K562 (cell line): ENCODE measurements around the gene PCNX4. TPM values are rescaled to one million over a fixed set of nuclear protein-coding genes. Genes with fewer than 3 reads are reported as not detected.

Source experiments
- CC2D1A ChIP-seq: fragments of 450-650 bp; IDR thresholded peaks from 2 replicates; pipeline ENCODE4 v1.6.1; 2017; ENCODE audit warnings: mild to moderate bottlenecking
- E2F1 ChIP-seq: sonication (generic); formaldehyde crosslinking; IDR thresholded peaks from 2 replicates; pipeline ENCODE4 v1.8.1; 2023; ENCODE audit warnings: mild to moderate bottlenecking, missing genetic modification reagents, moderate library complexity
- EGR1 ChIP-seq: fragments of 450-650 bp; conservative IDR thresholded peaks from 2 replicates; pipeline ENCODE4 v1.6.1; 2017; ENCODE audit warnings: mild to moderate bottlenecking
- GATAD2B ChIP-seq: fragments of 450-650 bp; IDR thresholded peaks from 2 replicates; pipeline ENCODE4 v1.6.1; 2017; ENCODE audit warnings: mild to moderate bottlenecking, borderline replicate concordance
- HBP1 ChIP-seq: fragments of 450-650 bp; formaldehyde crosslinking; IDR thresholded peaks from 2 replicates; pipeline ENCODE4 v1.4.0; 2022; ENCODE audit warnings: missing genetic modification characterization
- SMARCE1 ChIP-seq: fragments of 450-650 bp; IDR thresholded peaks from 2 replicates; pipeline ENCODE4 v1.7.1; 2016; ENCODE audit warnings: mild to moderate bottlenecking
- SREBF2 ChIP-seq: sonication (generic); formaldehyde crosslinking; IDR thresholded peaks from 2 replicates; pipeline ENCODE4 v1.4.0; 2020; ENCODE audit warnings: mild to moderate bottlenecking, missing genetic modification reagents
- TCF7L2 ChIP-seq: fragments of 150-350 bp; IDR thresholded peaks from 2 replicates; pipeline ENCODE4 v1.6.1; 2016; ENCODE audit warnings: low read depth, mild to moderate bottlenecking, low read length, moderate library complexity
- ZFP91 ChIP-seq: sonication (generic); formaldehyde crosslinking; IDR thresholded peaks from 2 replicates; pipeline ENCODE4 v1.8.0; 2022; ENCODE audit warnings: mild to moderate bottlenecking, missing genetic modification reagents
- ZNF184 ChIP-seq: sonication (generic); formaldehyde crosslinking; IDR thresholded peaks from 2 replicates; pipeline ENCODE4 v1.5.0; 2020; ENCODE audit warnings: missing genetic modification reagents
- ZNF354B ChIP-seq: fragments of 250-450 bp; sonication (Bioruptor Pico); IDR thresholded peaks from 2 replicates; pipeline ENCODE4 v1.4.0; 2020
- ZNF408 ChIP-seq: fragments of 250-450 bp; sonication (Bioruptor Pico); IDR thresholded peaks from 2 replicates; pipeline ENCODE4 v1.4.0; 2020; ENCODE audit warnings: low read depth, mild to moderate bottlenecking, moderate library complexity
- polyA plus RNA-seq, 8 experiments: library from polyadenylated mRNA; depleted of rRNA in 4 of 8; stranded (reverse) in 5 of 8; unstranded in 3 of 8; fragments of >200 nt; fragmentation: Nextera tagmentation in 2 of 8; fragmentation: Illumina TruSeq in 1 of 8; extraction: Ambion mirVana in 2 of 8; extraction: Trizol in 1 of 8; gene quantifications; 2 replicates each; pipeline versions ENCODE4 v1.2.1 to v1.2.3, GENCODE V29; 2011 to 2014; ENCODE audit warnings: inconsistent platforms in 1 of 8, missing spikeins in 1 of 8
- total RNA-seq, 7 experiments: library from RNA; depleted of rRNA in 6 of 7; stranded (reverse); fragments of >200 nt in 6 of 7; fragmentation: Illumina TruSeq in 2 of 7; extraction: Trizol in 2 of 7; gene quantifications; 2 replicates each; pipeline versions ENCODE4 v1.2.1 to v1.2.3, GENCODE V29; 2011 to 2021; ENCODE audit warnings: low replicate concordance in 1 of 7
- TF ChIP-seq, protein P1 (sequence below): fragments of 250-450 bp; sonication (Bioruptor Pico); IDR thresholded peaks from 2 replicates; pipeline ENCODE4 v1.5.0; 2021
- TF ChIP-seq, protein P2 (sequence below): fragments of 250-450 bp; sonication (Bioruptor Pico); IDR thresholded peaks from 2 replicates; pipeline ENCODE4 v1.8.0; 2022; ENCODE audit warnings: moderate library complexity, mild to moderate bottlenecking, inconsistent platforms
- TF ChIP-seq, protein P3 (sequence below), 2 experiments: fragments of 450-650 bp in 1 of 2; IDR thresholded peaks; 2 replicates each; pipeline ENCODE4 v1.6.1; 2011 to 2017; ENCODE audit warnings: low read depth in 2 of 2, antibody characterized with exemption in 1 of 2, borderline replicate concordance in 1 of 2, low read length in 1 of 2, mild to moderate bottlenecking in 1 of 2, mixed read lengths in 1 of 2; ENCODE audit not compliant: control insufficient read depth in 1 of 2

PCNX4 gene
- total and polyA plus RNA-seq, 9 of the 15 experiments (the other 6 are each of a cell fraction or from before 2014, with no cell fraction given) = 10.0 to 41.2 (median 22.4) TPM

DNA sequence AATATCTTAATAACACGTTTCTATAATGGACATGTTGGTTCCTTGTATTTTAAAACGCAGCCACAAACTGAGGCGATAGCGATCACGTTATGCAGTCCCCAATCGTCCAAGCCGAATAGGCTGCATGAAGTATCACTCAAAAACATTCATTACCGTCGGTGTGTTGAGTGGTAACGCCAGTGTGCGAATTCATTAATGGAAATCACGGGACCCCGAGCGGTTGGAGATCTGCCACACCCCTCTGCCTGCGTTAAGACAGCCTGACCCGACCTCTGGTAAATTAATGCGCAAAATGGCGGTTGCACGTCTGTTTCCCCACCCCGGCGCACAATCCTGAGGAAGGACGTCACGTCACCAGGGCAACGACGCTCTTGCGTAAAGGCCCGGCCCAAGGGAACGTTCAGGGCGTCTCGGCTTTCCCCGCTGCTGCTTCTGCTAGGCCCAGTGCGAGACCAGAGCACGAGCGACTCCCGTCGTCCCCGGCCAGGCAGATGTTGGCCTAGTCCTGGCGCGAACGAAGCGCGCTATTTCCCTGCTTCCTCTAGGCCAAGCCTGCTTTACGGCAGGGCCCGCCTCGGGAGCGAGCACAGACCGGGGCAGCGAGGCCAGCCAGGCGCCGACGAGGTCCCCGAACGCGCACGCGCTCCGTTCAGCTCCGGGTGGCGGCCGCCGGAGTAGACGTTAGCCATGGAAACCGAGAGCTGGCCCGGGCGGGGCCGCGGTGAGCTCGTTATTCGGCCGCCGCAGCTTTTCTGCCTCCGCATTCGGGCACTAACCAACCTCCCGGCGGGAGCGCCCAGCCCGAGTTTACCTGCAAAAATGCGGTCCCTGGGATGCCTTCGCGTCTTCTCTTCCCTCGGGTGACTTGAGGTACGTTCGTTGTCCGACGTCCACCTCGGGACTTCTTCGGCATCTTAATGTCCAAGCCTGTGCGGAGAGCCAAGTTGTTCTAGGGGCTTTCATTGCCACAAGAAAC is at the start of gene PCNX4 (continued):
- TF ChIP-seq, protein P1, sequence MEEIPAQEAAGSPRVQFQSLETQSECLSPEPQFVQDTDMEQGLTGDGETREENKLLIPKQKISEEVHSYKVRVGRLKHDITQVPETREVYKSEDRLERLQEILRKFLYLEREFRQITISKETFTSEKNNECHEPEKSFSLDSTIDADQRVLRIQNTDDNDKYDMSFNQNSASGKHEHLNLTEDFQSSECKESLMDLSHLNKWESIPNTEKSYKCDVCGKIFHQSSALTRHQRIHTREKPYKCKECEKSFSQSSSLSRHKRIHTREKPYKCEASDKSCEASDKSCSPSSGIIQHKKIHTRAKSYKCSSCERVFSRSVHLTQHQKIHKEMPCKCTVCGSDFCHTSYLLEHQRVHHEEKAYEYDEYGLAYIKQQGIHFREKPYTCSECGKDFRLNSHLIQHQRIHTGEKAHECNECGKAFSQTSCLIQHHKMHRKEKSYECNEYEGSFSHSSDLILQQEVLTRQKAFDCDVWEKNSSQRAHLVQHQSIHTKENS = no peak
- TF ChIP-seq, protein P2, sequence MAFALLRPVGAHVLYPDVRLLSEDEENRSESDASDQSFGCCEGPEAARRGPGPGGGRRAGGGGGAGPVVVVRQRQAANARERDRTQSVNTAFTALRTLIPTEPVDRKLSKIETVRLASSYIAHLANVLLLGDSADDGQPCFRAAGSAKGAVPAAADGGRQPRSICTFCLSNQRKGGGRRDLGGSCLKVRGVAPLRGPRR (CRISPR knock-in tag) = no peak
- TF ChIP-seq TCF7L2 (peak; percentile 75; the same call in 1 of the 2 replicates), SREBF2 (CRISPR knock-in tag) (no peak), EGR1 (peak; percentile 42; the same call in 1 of the 2 replicates), HBP1 (no peak), SMARCE1 (no peak), ZNF354B (CRISPR knock-in tag) (no peak), GATAD2B (no peak), E2F1 (peak; percentile 82), ZFP91 (CRISPR knock-in tag) (no peak), ZNF184 (CRISPR knock-in tag) (no peak), CC2D1A (no peak), ZNF408 (CRISPR knock-in tag) (no peak)
- TF ChIP-seq, protein P3, sequence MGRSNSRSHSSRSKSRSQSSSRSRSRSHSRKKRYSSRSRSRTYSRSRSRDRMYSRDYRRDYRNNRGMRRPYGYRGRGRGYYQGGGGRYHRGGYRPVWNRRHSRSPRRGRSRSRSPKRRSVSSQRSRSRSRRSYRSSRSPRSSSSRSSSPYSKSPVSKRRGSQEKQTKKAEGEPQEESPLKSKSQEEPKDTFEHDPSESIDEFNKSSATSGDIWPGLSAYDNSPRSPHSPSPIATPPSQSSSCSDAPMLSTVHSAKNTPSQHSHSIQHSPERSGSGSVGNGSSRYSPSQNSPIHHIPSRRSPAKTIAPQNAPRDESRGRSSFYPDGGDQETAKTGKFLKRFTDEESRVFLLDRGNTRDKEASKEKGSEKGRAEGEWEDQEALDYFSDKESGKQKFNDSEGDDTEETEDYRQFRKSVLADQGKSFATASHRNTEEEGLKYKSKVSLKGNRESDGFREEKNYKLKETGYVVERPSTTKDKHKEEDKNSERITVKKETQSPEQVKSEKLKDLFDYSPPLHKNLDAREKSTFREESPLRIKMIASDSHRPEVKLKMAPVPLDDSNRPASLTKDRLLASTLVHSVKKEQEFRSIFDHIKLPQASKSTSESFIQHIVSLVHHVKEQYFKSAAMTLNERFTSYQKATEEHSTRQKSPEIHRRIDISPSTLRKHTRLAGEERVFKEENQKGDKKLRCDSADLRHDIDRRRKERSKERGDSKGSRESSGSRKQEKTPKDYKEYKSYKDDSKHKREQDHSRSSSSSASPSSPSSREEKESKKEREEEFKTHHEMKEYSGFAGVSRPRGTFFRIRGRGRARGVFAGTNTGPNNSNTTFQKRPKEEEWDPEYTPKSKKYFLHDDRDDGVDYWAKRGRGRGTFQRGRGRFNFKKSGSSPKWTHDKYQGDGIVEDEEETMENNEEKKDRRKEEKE (IDR thresholded peaks at IDR 0.05; ENCODE audit: borderline replicate concordance in 1 of 2, control insufficient read depth in 1 of 2, low read depth in 2 of 2, low read length in 1 of 2) = no peak
